Measurements from ENCODE around the gene MAP2K7.

- no peak for TF ChIP-seq CTCF (IDR thresholded peaks at IDR 0.05)
- TF ChIP-seq POLR2AphosphoS5 (IDR thresholded peaks at IDR 0.05): no peak
- no peak for TF ChIP-seq POLR2A (IDR thresholded peaks at IDR 0.05)
These were observed 24.4 kb upstream of the MAP2K7 start for GRCh38 chr19:7879111-7879807.
